GM18519 (cell line): Measurements from ENCODE around the gene CSK.
"Not testable (repeated sequence)": the region's sequence is repeated elsewhere in the genome, so short reads cannot be mapped to it uniquely, and the experiment has no call there.

Source experiments
- ATAC-seq: cut with Tn5 transposase; IDR thresholded peaks from one replicate; pipeline ENCODE4 v1.9.1; 2021; ENCODE audit warnings: mild to moderate bottlenecking, moderate library complexity; ENCODE audit not compliant: unreplicated experiment, low FRiP score

CSK gene

GRCh38 chr15:74786081-74786480, 4.2 kb downstream of the CSK start:
- not testable (repeated sequence) for ATAC-seq

- ATAC-seq, result no peak
Measured at GRCh38 chr15:74786551-74787165, 4.8 kb downstream of the CSK start.

GRCh38 chr15:74787251-74788041, 5.6 kb downstream of the CSK start:
- peak; percentile 37 for ATAC-seq

GRCh38 chr15:74788042-74788682, 6.3 kb downstream of the CSK start:
- no peak for ATAC-seq

GRCh38 chr15:74788683-74789151, 6.8 kb downstream of the CSK start:
- ATAC-seq, result no peak

- no peak for ATAC-seq
Measured at GRCh38 chr15:74789171-74789631, 7.3 kb downstream of the CSK start.

- no peak for ATAC-seq
Measured at GRCh38 chr15:74789741-74790079, 7.8 kb downstream of the CSK start.

GRCh38 chr15:74790080-74790916, 8.4 kb downstream of the CSK start:
- ATAC-seq, result no peak

GRCh38 chr15:74791007-74791406, 9.1 kb downstream of the CSK start:
- ATAC-seq, result no peak

- no peak for ATAC-seq
Measured at GRCh38 chr15:74791667-74792066, 9.8 kb downstream of the CSK start.

- no peak for ATAC-seq
Measured at GRCh38 chr15:74792227-74793016, 10.5 kb downstream of the CSK start.

- ATAC-seq, result no peak
Measured at GRCh38 chr15:74793135-74794028, 11.5 kb downstream of the CSK start.

- ATAC-seq, result no peak
Measured at GRCh38 chr15:74794248-74794969, 12.5 kb downstream of the CSK start.

- ATAC-seq, result no peak
Measured at GRCh38 chr15:74794970-74795349, 13.1 kb downstream of the CSK start.

GRCh38 chr15:74795966-74796625, 14.2 kb downstream of the CSK start:
- no peak for ATAC-seq

GRCh38 chr15:74798388-74799254, 16.7 kb downstream of the CSK start:
- no peak for ATAC-seq
